ENCODE measurements around the gene LOXL3. TPM values are rescaled to one million over a fixed set of nuclear protein-coding genes. Genes with fewer than 3 reads are reported as not detected.

The LOXL3 gene
- total and polyA plus RNA-seq, 2 of the 8 experiments (the other 6 are each of a cell fraction or from before 2014, with no cell fraction given) = 22.4 to 27.2 TPM

DNA sequence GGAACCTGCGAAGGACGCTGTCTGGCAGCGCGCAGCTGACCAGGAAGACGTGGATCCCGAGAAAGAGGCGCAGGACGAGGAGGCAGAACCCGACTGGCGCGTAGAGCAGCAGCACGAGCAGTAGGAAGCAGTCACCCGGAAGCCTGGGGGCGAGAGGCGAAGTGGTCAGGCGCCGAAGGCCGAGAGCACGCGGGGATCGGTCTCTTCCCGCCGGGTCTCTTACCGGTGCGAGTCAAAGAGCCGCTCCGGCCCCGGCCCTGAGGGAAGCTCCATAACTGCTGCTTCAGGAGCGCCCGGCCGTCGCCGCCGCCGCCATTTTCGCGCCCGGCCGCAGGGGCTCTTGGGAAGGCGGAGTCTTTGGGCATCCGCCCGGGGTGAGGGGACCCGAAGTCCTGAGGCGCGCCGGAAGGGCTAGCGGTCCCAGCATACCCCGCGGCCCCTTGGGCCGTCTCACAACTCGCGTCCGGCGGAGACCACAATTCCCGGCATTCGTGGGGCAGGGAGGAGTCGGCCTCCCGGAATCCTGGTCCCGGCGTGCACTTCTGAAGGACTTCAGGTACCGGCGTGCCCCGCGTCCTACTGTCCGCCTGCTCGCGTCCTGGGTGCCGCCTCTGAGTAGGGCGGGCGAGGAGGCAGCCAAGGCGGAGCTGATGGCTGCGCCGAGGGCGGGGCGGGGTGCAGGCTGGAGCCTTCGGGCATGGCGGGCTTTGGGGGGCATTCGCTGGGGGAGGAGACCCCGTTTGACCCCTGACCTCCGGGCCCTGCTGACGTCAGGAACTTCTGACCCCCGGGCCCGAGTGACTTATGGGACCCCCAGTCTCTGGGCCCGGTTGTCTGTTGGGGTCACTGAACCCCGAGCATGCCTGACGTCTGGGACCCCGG, 24.1 kb downstream of the LOXL3 start, which contains the start of the genes AUP1 and HTRA2 (continued):
- TF ChIP-seq SIN3A (conservative IDR thresholded peaks at IDR 0.05 in 1 of 2, IDR thresholded peaks at IDR 0.05 in 1 of 2; ENCODE audit: low read depth in 1 of 2, low read length in 2 of 2) (peak; percentile 41 to 59; a peak in 1 of 4 replicates), SP2 (IDR thresholded peaks at IDR 0.05; ENCODE audit: low read length) (no peak)
